ENCODE measurements around the gene ZNF648.

The ZNF648 gene

DNA sequence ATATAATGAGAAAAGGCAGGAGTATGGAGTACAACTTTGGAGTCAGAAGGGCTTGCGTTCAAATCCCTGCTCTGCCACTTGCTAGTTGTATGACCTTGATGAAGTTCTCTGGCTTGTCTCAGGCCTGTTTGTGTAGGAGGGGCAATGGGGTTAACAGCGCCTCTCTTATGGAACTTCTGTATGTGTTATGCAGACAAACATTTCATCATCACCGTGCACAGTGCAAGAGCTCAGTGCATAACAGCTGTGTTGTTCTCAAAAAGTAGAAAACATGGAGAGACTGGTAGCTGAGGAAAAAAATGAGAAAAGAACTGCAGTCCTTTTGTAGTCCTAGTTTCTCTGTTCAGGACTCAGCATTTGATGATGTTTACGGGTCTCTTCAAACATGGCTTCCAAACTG is 10.4 kb upstream of the ZNF648 start:
- Histone ChIP-seq H3K9ac (no peak overlapping the region), H3K4me2 (no peak overlapping the region), H3K4me3 (no peak overlapping the region), H3K4me1 (no peaks in the 10 kb centered on the region), H4K20me1 (no peaks in the 10 kb centered on the region), H3K36me3 (no peaks in the 10 kb centered on the region), H3K27ac (no peak overlapping the region), H3K27me3 (no peaks in the 10 kb centered on the region), H3K9me3 (no peaks in the 10 kb centered on the region)
- TF ChIP-seq Cebpa-rat (IDR thresholded peaks at IDR 0.05), result no peak

DNA sequence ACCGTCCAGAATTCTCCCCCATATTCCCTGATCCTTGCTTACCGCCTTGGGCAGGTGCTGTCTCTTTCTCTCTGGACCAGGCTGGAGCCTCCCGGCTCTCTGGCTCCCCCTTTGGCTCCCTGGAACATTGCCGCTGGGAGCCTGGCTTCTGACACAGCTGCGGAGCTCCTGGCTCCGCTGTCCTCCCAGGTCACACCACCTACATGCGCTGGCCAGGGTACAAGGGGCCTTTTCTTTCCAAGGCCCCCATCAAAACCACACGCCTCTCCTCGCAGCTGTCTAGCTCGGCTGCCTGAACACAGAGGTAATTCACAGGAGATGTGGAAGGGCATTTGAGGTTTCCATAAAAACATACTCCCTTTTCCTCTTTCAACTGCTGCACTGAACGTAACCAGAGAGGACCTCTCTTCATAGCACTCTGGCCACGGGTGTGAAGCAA is 7.5 kb upstream of the ZNF648 start:
- Histone ChIP-seq H3K9ac (no peak overlapping the region), H3K36me3 (no peaks in the 10 kb centered on the region), H3K27ac (no peak overlapping the region), H3K4me3 (no peak overlapping the region), H3K27me3 (no peaks in the 10 kb centered on the region), H3K9me3 (no peaks in the 10 kb centered on the region), H4K20me1 (no peaks in the 10 kb centered on the region), H3K4me2 (no peak overlapping the region), H3K4me1 (no peaks in the 10 kb centered on the region)
- TF ChIP-seq Cebpa-rat (IDR thresholded peaks at IDR 0.05), result no peak

DNA sequence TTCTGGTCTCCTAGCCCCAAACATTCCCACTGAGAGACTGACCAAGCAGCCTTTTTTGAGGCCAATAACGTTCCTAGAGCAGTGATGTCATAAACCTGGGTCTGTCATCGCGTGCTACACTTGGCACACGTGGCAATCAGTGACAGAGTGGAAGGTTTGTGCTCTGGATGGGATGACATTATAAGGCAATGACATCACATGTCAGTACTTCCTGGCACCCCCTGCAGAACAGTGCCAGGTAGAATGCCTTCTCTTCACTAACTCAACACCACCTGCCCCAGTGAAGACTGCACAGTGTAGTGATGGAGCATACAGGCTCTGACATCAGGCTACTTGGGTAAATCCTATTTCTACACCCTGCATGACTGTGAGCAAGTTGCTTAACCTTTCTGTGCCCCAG is 5.4 kb upstream of the ZNF648 start:
- H3K9me3 ChIP-seq, result 0 out of 2 replicates have a peak, but pooled peaks cover 4% of the 10 kb centered on the region
- H3K27ac ChIP-seq, result no peak overlapping the region
- H3K36me3 ChIP-seq, result no peaks in the 10 kb centered on the region
- H4K20me1 ChIP-seq, result no peaks in the 10 kb centered on the region
- H3K4me2 ChIP-seq, result no peak overlapping the region
- no peak for TF ChIP-seq Cebpa-rat (IDR thresholded peaks at IDR 0.05)
- H3K27me3 ChIP-seq, result no peaks in the 10 kb centered on the region
- no peaks in the 10 kb centered on the region for H3K4me1 ChIP-seq
- H3K9ac ChIP-seq, result no peak overlapping the region
- no peak overlapping the region for H3K4me3 ChIP-seq

DNA sequence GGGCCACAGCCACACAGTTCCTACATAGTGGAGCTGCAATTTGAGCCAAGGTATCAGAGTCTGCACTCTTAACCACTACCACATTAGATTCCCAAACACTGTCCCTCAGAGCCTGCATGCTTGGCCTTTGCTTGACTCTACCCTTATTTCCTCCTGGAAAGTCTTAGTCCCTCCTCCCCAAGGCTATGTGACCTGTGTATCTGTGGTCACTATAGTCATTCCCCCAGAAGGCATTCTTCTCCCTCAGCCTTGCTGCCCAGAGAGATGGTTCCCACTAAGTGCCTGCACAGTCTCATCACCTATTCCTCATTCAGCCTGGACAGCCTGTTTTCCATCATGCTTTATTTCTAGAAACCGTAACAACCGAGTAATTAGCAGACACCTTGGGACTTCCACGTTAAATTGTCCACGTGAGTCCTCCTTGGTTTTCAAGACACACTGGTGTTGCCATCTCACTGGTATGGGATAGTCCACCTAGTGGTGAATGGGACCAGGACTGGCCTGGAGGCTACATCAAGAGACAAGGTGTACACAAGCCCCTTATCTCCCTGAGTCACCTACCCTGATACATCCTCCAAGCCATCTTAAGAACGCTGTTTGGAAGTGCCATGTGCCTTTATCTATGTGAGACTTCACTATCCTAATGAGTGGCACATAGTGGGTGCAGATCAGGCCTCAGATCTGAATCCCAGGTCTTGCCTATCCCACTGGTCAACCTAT is 3.8 kb upstream of the ZNF648 start:
- 0 out of 2 replicates have a peak, but pooled peaks cover 4% of the 10 kb centered on the region for H3K9me3 ChIP-seq
- H3K27ac ChIP-seq, result no peak overlapping the region
- no peaks in the 10 kb centered on the region for H4K20me1 ChIP-seq
- H3K4me1 ChIP-seq, result peaks cover 8% of the 10 kb centered on the region
- no peak overlapping the region for H3K4me2 ChIP-seq
- H3K4me3 ChIP-seq, result no peak overlapping the region
- H3K27me3 ChIP-seq, result no peaks in the 10 kb centered on the region
- no peaks in the 10 kb centered on the region for H3K36me3 ChIP-seq
- no peak overlapping the region for H3K9ac ChIP-seq
- no peak for TF ChIP-seq Cebpa-rat (IDR thresholded peaks at IDR 0.05)

DNA sequence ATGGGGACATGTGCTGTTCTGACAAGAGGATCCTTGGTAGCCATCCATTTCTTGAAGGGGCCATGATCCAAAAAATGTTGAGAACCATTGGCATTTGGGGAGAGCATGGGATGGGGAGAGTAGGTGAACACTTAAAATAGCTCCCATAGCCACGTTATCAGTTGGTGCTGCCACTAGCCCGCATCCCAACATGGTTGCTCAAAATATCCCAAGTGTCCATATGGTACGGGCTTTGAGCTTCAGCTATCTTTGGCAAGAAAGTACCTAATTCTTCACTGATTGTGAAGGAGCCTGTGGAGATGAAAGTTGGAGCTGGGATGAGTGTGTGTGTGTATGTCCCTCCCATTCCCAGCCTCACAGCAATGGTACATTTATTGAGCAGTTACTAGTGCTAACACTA is 3.1 kb upstream of the ZNF648 start:
- Histone ChIP-seq H3K4me2 (no peak overlapping the region), H3K4me1 (peaks cover 8% of the 10 kb centered on the region), H4K20me1 (no peaks in the 10 kb centered on the region), H3K27me3 (no peaks in the 10 kb centered on the region), H3K4me3 (no peak overlapping the region), H3K27ac (no peak overlapping the region), H3K9ac (no peak overlapping the region), H3K9me3 (0 out of 2 replicates have a peak, but pooled peaks cover 4% of the 10 kb centered on the region), H3K36me3 (no peaks in the 10 kb centered on the region)
- no peak for TF ChIP-seq Cebpa-rat (IDR thresholded peaks at IDR 0.05)

DNA sequence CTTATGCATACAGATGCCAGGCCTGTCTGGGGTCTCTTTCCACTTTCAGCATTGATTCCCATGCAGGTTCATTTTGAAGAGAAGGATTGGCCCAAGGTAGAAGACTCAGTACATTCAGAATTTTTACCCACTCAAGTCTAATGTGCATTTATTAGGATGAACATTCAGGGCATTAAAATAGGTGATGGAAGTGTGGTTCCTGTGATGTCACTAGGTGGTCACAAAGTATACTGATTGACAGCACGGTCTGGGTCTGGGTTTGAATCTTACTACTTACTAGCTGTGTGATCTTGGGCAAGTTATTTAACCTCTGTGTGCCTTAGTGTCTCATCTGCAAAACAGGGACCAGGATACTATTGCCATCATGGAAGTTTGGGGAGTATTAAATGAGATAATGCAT is 711 bp upstream of the ZNF648 start:
- H3K9ac ChIP-seq, result no peak overlapping the region
- no peak for TF ChIP-seq Cebpa-rat (IDR thresholded peaks at IDR 0.05)
- no peaks in the 10 kb centered on the region for H3K27me3 ChIP-seq
- no peak overlapping the region for H3K4me3 ChIP-seq
- no peaks in the 10 kb centered on the region for H4K20me1 ChIP-seq
- 0 out of 2 replicates have a peak, but pooled peaks cover 4% of the 10 kb centered on the region for H3K9me3 ChIP-seq
- no peak overlapping the region for H3K4me2 ChIP-seq
- H3K27ac ChIP-seq, result no peak overlapping the region
- no peaks in the 10 kb centered on the region for H3K36me3 ChIP-seq
- peaks cover 8% of the 10 kb centered on the region for H3K4me1 ChIP-seq

DNA sequence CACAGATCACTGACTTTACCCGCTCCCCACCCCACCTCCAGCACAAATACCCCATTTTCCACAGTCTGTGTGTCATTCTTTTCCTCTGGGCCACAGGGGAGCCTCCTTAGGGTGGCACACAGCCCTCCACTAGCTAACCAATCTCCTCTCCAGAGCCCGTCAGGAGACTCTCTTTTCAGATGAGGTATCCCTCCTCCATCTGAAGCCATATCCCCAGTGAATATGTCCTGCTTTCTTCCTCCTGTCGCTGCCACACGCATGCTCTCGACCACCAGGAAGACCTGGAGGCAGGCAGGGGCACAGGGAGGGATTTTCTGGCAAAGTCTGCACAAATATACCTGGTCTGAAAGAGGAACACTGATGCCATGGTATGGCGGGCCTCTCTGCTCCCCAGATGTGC is 635 bp downstream of the ZNF648 start:
- Histone ChIP-seq H4K20me1 (no peaks in the 10 kb centered on the region), H3K4me3 (no peak overlapping the region), H3K9me3 (0 out of 2 replicates have a peak, but pooled peaks cover 4% of the 10 kb centered on the region), H3K9ac (no peak overlapping the region), H3K4me1 (peaks cover 8% of the 10 kb centered on the region), H3K27me3 (no peaks in the 10 kb centered on the region), H3K27ac (no peak overlapping the region), H3K4me2 (no peak overlapping the region), H3K36me3 (no peaks in the 10 kb centered on the region)
- no peak for TF ChIP-seq Cebpa-rat (IDR thresholded peaks at IDR 0.05)

DNA sequence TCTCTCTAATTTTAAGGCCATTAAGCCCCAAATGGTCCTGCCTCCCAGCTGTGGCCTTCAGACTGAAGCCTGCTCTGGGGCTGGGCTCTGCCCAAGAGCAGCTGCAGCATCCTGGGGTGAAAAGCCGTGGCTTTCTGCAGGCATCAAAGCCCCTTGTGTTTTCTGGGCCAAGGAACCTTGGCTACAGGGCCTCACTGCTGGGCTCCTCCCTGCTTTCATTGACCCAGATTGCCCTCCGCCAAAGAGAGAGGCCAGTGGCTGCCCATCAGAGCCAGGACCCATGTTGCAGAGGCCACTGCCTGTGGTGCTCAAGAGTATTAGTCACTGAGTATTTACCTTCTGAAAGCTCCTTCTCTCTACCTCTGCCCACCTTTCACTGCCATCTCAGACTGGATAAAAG is 1.6 kb downstream of the ZNF648 start:
- no peaks in the 10 kb centered on the region for H4K20me1 ChIP-seq
- peaks cover 8% of the 10 kb centered on the region for H3K4me1 ChIP-seq
- no peak overlapping the region for H3K4me2 ChIP-seq
- no peaks in the 10 kb centered on the region for H3K27me3 ChIP-seq
- no peak for TF ChIP-seq Cebpa-rat (IDR thresholded peaks at IDR 0.05)
- no peak overlapping the region for H3K27ac ChIP-seq
- no peak overlapping the region for H3K9ac ChIP-seq
- H3K9me3 ChIP-seq, result 0 out of 2 replicates have a peak, but pooled peaks cover 4% of the 10 kb centered on the region
- H3K4me3 ChIP-seq, result no peak overlapping the region
- H3K36me3 ChIP-seq, result no peaks in the 10 kb centered on the region

DNA sequence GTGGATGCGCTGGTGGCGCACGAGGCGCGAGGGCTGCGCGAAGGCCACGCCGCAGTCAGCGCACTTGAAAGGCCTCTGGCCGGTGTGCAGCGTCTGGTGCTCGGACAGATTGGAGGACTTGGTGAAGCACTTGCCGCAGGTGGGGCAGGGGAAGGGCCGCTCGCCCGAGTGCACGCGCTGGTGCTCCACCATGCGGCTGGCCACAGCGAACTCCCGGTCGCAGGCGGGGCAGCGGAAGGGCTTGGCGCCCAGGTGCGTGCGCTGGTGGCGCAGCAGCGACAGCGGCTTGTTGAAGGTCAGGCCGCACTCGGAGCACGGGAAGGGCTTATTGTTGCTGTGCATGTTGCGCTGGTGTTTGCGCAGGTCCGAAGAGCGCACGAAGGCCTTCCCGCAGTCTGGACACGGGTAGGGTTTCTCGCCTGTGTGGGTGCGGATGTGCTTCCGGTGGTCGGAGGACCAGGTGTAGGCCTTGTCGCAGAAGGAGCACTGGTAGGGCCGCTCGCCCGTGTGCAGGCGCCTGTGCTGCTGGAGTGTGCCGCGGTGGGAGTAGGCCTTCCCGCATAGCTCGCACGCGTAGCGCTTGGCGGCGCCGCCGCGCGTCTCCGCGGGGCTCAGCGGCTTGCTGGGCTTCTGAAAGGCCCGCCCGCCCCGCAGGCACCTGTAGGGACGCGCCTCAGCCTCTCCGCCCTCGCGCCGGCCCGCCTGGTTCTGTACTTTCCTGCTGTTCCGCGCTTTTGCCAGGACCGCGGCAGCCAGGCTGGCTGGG is 4.7 kb downstream of the ZNF648 start:
- TF ChIP-seq Cebpa-rat (IDR thresholded peaks at IDR 0.05), result no peak
- H3K4me1 ChIP-seq, result peaks cover 8% of the 10 kb centered on the region
- no peaks in the 10 kb centered on the region for H3K27me3 ChIP-seq
- H3K36me3 ChIP-seq, result no peaks in the 10 kb centered on the region
- no peak overlapping the region for H3K4me2 ChIP-seq
- H3K9ac ChIP-seq, result no peak overlapping the region
- H3K9me3 ChIP-seq, result no peaks in the 10 kb centered on the region
- no peaks in the 10 kb centered on the region for H4K20me1 ChIP-seq
- no peak overlapping the region for H3K4me3 ChIP-seq
- no peak overlapping the region for H3K27ac ChIP-seq

DNA sequence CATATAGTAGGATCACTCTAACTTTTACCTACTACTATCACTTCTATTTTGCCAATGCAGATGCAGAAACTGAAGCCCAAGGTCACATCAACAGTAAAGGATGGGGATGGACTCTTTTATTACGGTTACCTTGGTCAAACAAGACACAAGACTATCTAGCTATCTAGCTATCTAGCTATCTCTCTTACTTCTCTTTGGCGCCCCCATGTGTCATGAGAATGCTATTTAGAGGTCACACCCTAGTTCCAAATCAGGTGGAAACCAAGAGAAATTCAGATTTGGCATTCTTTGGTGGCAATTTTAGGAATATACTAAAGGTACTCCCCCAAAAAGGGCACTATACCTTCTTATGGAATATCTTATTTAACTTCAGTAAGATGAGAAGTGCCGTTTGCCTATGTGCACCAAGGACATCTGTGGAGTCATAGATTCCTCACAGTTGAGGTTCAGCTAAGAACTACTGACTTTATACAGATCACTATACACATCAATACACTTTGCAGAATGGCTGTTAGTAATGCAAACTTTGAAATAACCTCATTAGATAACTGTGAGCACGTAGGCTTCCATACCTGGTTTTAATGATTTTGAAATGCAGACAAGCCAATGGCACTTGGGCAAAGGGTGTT is 6.7 kb downstream of the ZNF648 start:
- Histone ChIP-seq H3K9ac (no peak overlapping the region), H4K20me1 (no peaks in the 10 kb centered on the region), H3K4me3 (no peak overlapping the region), H3K36me3 (no peaks in the 10 kb centered on the region), H3K27ac (no peak overlapping the region), H3K9me3 (no peaks in the 10 kb centered on the region), H3K4me1 (no peaks in the 10 kb centered on the region), H3K4me2 (no peak overlapping the region), H3K27me3 (no peaks in the 10 kb centered on the region)
- TF ChIP-seq Cebpa-rat (IDR thresholded peaks at IDR 0.05), result no peak
